WTC11 (cell line): ENCODE measurements around the gene GPBP1L1.

Experiments used
- CBFB ChIP-seq: sonication (generic); formaldehyde crosslinking; IDR thresholded peaks from 2 replicates; pipeline ENCODE4 v1.8.1; 2022; ENCODE audit warnings: mild to moderate bottlenecking, low read depth, missing genetic modification reagents
- CREB1 ChIP-seq: sonication (generic); formaldehyde crosslinking; IDR thresholded peaks from 2 replicates; pipeline ENCODE4 v1.8.0; 2023; ENCODE audit warnings: mild to moderate bottlenecking, missing genetic modification reagents
- CTCF ChIP-seq: fragments of 200-600 bp; IDR thresholded peaks from 2 replicates; pipeline ENCODE4 v1.8.0; 2022; ENCODE audit warnings: antibody characterized with exemption
- HMGXB4 ChIP-seq: sonication (generic); formaldehyde crosslinking; IDR thresholded peaks from 2 replicates; pipeline ENCODE4 v1.8.1; 2023; ENCODE audit warnings: mild to moderate bottlenecking, moderate library complexity, missing genetic modification reagents
- SOX15 ChIP-seq: fragments of 250-450 bp; sonication (Bioruptor Pico); IDR thresholded peaks from 2 replicates; pipeline ENCODE4 v1.9.0; 2021; ENCODE audit warnings: mild to moderate bottlenecking
- SP1 ChIP-seq: sonication (generic); formaldehyde crosslinking; conservative IDR thresholded peaks from 2 replicates; pipeline ENCODE4 v1.8.1; 2022; ENCODE audit warnings: missing genetic modification reagents
- USF2 ChIP-seq: sonication (generic); formaldehyde crosslinking; IDR thresholded peaks from 2 replicates; pipeline ENCODE4 v1.8.1; 2023; ENCODE audit warnings: mild to moderate bottlenecking, missing genetic modification reagents, moderate library complexity
- ZNF121 ChIP-seq: sonication (generic); formaldehyde crosslinking; IDR thresholded peaks from 2 replicates; pipeline ENCODE4 v1.8.0; 2023; ENCODE audit warnings: missing genetic modification reagents
- ZNF263 ChIP-seq: sonication (generic); formaldehyde crosslinking; IDR thresholded peaks from 2 replicates; pipeline ENCODE4 v1.8.1; 2022; ENCODE audit warnings: low read depth, mild to moderate bottlenecking, moderate library complexity, missing genetic modification reagents

- TF ChIP-seq USF2 (CRISPR knock-in tag) (no peak), CTCF (no peak), CREB1 (CRISPR knock-in tag) (no peak), ZNF263 (CRISPR knock-in tag) (no peak), SOX15 (CRISPR knock-in tag) (no peak), HMGXB4 (CRISPR knock-in tag) (no peak), CBFB (CRISPR knock-in tag) (no peak), ZNF121 (CRISPR knock-in tag) (no peak), SP1 (CRISPR knock-in tag) (no peak)
Measured at GRCh38 chr1:45612941-45613579, 73.3 kb downstream of the GPBP1L1 start.
